Large intestine (tissue), 3 donors: ENCODE results near the gene MAMLD1. TPM values are rescaled to one million over a fixed set of nuclear protein-coding genes. Genes with fewer than 3 reads are reported as not detected.

Experiments
- DNase-seq, 2 donors: peaks; one replicate each; pipeline versions ENCODE4 v3.0.0 to v3.0.0-alpha.2; 2013
- H3K27ac ChIP-seq: one replicate; pipeline ENCODE4 v1.5.1; 2013; ENCODE audit warnings: low read length
- H3K27me3 ChIP-seq: 2 replicates; pipeline ENCODE4 v1.6.1; 2013; ENCODE audit warnings: low read length; ENCODE audit not compliant: control insufficient read depth, insufficient read depth
- H3K36me3 ChIP-seq: 2 replicates; pipeline ENCODE4 v1.6.1; 2013; ENCODE audit warnings: low read length; ENCODE audit not compliant: control insufficient read depth, insufficient read depth
- H3K4me1 ChIP-seq: one replicate; pipeline ENCODE4 v1.6.1; 2013; ENCODE audit warnings: low read length; ENCODE audit not compliant: control insufficient read depth, insufficient read depth
- H3K4me3 ChIP-seq: one replicate; pipeline ENCODE4 v1.5.1; 2013; ENCODE audit warnings: low read length
- H3K9me3 ChIP-seq: one replicate; pipeline ENCODE4 v1.6.1; 2013; ENCODE audit warnings: mild to moderate bottlenecking, low read depth, low read length, moderate library complexity; ENCODE audit not compliant: control insufficient read depth
- WGBS: methylation state at CpG from one replicate; pipeline ENCODE4 v1.1.5; 2013; ENCODE audit warnings: low lambda C conversion rate; ENCODE audit not compliant: insufficient coverage; 5-methylcytosine and 5-hydroxymethylcytosine counted together
- polyA plus RNA-seq: library from polyadenylated mRNA; unstranded; fragments of 120-200 nt; gene quantifications from one replicate; pipeline ENCODE4 v1.2.1, GENCODE V29; 2013

Gene MAMLD1
- polyA plus RNA-seq, 1 donor = 3.8 TPM

DNA sequence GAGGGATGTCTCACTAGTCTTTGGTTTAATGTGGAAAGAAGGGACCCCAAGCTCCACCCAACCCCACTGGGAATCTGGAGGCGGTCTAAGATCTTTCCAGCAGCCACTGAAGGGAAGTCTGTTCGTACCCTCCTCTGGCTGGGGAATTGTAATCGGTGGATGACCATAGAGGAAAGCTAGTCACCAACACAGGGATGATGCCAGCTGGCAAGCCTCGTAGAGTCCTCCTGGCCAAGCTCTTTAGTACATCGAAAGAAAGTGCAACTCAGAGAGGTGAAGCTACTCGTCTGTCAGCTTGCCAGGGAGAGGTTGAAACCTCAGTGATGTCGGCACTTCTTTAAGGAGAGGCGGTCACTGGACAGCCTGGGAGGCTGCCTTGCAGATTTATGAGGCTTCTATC, 58.7 kb downstream of the MAMLD1 start:
- H3K9me3 ChIP-seq = no peaks in the 10 kb centered on the region
- DNase-seq = no peak
- no peak overlapping the region for H3K4me3 ChIP-seq
- WGBS = no CpG with 5 or more reads among the region's 8 CpGs
- H3K27ac ChIP-seq = no peak overlapping the region
- no peaks in the 10 kb centered on the region for H3K4me1 ChIP-seq
- H3K27me3 ChIP-seq = no peaks in the 10 kb centered on the region
- no peaks in the 10 kb centered on the region for H3K36me3 ChIP-seq

DNA sequence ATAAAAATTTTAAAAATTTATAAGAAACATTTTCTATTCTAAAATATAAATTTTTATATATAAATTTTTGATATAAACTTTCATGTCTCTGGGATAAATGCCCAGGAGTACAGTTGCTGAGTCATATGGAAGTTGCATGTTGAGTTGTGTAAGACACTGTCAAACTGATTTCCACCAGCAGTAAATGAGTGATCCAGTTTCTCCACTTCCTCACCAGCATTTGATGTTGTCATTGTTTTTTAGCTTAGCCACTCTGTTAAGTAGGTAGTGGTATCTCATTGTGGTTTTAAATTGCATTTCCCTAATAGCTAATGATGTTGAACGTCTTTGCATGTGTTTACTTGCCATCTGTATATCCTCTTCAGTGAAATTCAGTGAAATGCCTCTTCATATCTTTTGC, 66.5 kb downstream of the MAMLD1 start:
- no CpG with 5 or more reads among the region's 1 CpG for WGBS

DNA sequence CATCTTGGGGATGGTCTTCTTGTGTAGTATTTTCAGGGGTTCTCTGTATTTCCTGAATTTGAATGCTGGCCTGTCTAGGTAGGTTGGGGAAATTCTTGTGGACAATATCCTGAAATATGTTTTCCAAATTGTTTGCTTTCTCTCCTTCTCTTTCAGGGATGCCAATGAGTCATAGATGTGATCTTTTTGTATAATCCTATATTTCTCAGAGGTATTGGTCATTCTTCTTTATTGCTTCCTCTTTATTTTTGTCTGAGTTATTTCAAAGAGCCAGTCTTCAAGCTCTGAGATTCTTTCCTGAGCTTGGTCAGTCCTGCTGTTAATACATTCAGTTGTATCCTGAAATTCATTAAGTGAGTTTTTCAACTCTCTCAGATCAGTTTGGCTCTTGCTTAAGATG, 73.1 kb downstream of the MAMLD1 start:
- no peaks in the 10 kb centered on the region for H3K36me3 ChIP-seq
- no peak overlapping the region for H3K27ac ChIP-seq
- H3K4me1 ChIP-seq = no peaks in the 10 kb centered on the region
- H3K27me3 ChIP-seq = no peaks in the 10 kb centered on the region
- H3K4me3 ChIP-seq = no peak overlapping the region
- no peak for DNase-seq
- no peaks in the 10 kb centered on the region for H3K9me3 ChIP-seq

More for the DNA sequence above, 66.5 kb downstream of the MAMLD1 start:
- Histone ChIP-seq H3K27ac (no peak overlapping the region), H3K4me1 (no peaks in the 10 kb centered on the region), H3K4me3 (no peak overlapping the region), H3K9me3 (no peaks in the 10 kb centered on the region), H3K36me3 (no peaks in the 10 kb centered on the region), H3K27me3 (no peaks in the 10 kb centered on the region)
- no peak for DNase-seq

DNA sequence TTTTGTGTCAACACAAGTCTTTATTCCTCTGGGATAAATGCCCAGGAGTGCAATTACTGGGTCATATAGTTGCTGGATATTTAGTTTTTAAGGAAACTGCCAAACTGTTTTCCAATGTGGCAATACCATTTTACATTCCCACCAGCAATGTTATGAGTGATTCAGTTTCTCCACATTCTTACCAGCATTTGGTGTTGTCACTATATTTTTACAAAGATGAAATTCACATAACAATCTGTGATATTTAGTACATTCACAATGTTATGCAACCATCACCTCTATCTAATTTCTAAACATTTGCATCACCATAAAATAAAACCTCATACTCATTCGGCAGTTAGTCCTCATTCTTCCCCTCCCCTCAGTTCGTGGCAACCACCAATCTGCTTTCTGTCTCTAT, 75.0 kb downstream of the MAMLD1 start:
- DNase-seq = no peak
- no CpG with 5 or more reads among the region's 2 CpGs for WGBS

DNA sequence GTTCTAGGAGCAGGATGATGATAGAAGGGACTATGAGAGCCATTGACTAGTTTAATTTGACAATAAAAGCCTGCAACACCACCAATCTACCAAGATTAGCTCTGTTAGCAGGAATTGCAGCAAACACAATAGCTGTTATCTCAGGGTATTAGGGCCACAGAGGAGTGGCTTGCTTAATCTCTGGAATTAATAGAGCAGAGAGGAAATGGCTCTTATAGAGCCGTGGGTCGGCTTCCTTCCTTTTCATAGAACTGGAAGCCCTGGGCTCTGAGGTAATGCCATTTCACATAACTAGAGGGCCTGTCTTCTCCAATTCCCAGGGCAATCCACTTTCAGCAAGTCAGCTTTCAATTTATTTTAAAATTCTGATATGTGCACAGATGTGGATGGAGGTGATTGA, 83.0 kb downstream of the MAMLD1 start:
- DNase-seq = no peak
- no peaks in the 10 kb centered on the region for H3K4me1 ChIP-seq
- no peaks in the 10 kb centered on the region for H3K27me3 ChIP-seq
- no peaks in the 10 kb centered on the region for H3K36me3 ChIP-seq
- WGBS = no CpG with 5 or more reads among the region's 2 CpGs
- no peak overlapping the region for H3K4me3 ChIP-seq
- no peak overlapping the region for H3K27ac ChIP-seq
- H3K9me3 ChIP-seq = no peaks in the 10 kb centered on the region

More for the DNA sequence above, 75.0 kb downstream of the MAMLD1 start:
- Histone ChIP-seq H3K36me3 (no peaks in the 10 kb centered on the region), H3K27me3 (no peaks in the 10 kb centered on the region), H3K27ac (no peak overlapping the region), H3K4me1 (no peaks in the 10 kb centered on the region), H3K9me3 (no peaks in the 10 kb centered on the region), H3K4me3 (no peak overlapping the region)

DNA sequence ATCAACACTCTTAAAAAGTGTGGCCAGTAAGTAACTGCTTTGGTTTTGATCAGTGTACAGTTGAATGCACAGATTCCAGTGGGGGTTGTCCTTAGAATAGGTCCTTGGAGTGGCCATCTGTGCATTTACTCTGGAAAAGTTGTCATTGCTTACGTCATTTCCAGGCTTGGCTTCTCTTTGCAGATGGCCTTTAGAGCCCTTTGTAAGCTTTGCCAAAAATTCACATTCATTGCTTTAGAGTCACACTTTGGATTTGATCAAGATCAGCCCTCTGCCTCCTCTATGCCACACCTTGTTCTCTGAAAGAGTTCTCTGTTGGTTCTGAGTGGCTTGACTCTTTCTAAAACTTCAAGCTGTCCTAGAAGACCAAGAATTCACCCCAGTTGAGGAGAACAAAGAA, 83.9 kb downstream of the MAMLD1 start:
- DNase-seq = no peak
- Histone ChIP-seq H3K9me3 (no peaks in the 10 kb centered on the region), H3K27ac (no peak overlapping the region), H3K4me3 (no peak overlapping the region), H3K27me3 (no peaks in the 10 kb centered on the region), H3K36me3 (no peaks in the 10 kb centered on the region), H3K4me1 (no peaks in the 10 kb centered on the region)
- WGBS = no CpG with 5 or more reads among the region's 1 CpG

DNA sequence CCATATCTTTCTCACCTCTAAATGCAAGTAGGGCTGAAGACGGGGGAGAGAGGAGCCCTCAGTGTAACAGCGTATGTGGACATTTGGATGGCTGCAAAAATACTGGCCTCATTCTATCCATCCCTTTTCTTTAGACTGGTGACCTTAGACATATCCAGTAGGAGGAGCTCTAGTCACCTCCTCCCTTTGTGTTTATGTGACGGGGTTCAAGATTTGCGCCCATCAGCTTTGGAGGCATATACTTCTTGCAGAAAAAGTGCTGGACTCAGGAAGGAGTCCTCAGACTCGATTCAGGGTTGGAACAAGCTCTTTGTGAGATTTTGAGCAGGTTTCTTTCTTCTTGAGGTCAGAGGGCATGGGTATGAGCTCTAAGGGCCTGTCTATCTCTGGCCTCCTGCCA, 86.2 kb downstream of the MAMLD1 start:
- Histone ChIP-seq H3K4me3 (no peak overlapping the region), H3K4me1 (no peaks in the 10 kb centered on the region), H3K27me3 (no peaks in the 10 kb centered on the region), H3K36me3 (no peaks in the 10 kb centered on the region), H3K9me3 (no peaks in the 10 kb centered on the region), H3K27ac (no peak overlapping the region)
- WGBS = no CpG with 5 or more reads among the region's 5 CpGs
- DNase-seq = no peak

DNA sequence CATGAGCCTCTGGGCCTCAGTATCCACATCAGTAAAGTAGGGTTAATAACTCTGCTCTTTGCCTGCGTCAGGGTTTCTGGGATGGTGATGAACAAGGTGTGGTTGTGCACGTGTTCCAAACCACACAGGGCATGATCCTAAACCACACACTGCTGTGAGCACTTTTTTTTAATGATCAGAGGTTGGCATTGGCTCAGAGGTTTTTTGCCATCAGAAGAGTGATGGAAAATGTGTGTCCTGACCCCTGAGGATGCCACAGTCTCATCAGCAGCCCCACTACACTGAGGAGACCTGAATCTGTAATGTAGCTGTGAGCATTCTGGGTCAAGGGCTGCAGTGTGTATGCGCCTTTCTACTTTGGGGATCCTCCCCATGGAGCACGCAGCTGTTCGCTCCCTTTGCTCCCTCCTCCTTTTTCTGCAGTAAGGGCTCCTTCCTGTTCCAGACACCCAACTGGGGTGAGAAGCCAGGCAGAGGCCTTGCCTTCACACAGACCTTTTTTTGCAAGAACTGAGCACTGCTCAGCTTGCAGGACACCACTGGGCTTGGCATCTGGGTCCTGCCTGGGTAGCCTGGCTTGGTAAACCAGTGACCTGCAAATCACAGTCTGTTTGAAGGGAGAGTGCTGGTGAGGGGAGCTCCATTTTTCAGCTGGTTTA, 87.5 kb downstream of the MAMLD1 start:
- Histone ChIP-seq H3K27ac (no peak overlapping the region), H3K36me3 (no peaks in the 10 kb centered on the region), H3K4me1 (no peaks in the 10 kb centered on the region), H3K4me3 (no peak overlapping the region), H3K9me3 (no peaks in the 10 kb centered on the region), H3K27me3 (no peaks in the 10 kb centered on the region)
- DNase-seq = no peak
- no CpG with 5 or more reads among the region's 5 CpGs for WGBS

DNA sequence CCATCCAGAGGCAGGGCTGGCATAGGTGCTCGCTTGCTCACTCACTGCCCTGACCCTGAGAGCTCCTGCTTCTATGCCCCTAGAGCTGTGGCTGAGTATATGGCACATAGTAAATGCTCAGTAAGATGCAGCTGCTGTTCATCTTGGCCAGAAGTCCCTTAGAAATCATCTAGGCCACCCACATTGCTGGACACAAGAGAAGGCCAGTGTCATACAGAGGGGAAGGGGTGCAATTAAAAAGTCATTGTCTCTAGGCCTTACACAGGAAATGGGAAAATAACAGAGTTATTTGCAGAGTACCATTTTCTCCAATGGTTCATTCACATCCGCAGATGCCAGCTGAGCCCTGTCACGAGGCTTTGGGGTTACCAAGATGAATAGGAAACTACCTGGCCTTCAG, 88.8 kb downstream of the MAMLD1 start:
- DNase-seq = no peak
- Histone ChIP-seq H3K4me1 (no peaks in the 10 kb centered on the region), H3K4me3 (no peak overlapping the region), H3K27ac (no peak overlapping the region), H3K9me3 (no peaks in the 10 kb centered on the region), H3K27me3 (no peaks in the 10 kb centered on the region), H3K36me3 (no peaks in the 10 kb centered on the region)
- no CpG with 5 or more reads among the region's 3 CpGs for WGBS

DNA sequence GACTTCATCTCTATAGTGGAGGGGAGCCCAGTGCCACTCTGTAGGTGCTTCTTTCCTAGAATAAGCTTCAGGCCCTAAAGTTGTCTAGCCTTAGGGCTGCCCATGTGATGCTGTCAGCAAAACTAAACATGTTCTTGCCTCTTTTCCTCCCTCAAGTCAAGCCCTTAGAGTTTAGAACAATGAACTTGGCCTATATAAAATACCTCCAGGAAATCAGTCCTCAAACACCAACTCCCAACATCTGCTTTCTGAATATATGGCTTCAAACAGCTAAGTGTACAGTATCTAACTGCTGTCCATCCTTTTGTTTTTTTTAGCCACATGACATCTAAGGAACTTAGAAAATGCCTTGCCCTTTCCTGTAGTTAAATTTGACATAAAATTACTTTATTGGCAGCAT, 91.0 kb downstream of the MAMLD1 start:
- H3K27ac ChIP-seq = no peak overlapping the region
- no peak for DNase-seq
- H3K36me3 ChIP-seq = no peaks in the 10 kb centered on the region
- H3K4me3 ChIP-seq = no peak overlapping the region
- no peaks in the 10 kb centered on the region for H3K9me3 ChIP-seq
- H3K27me3 ChIP-seq = no peaks in the 10 kb centered on the region
- no peaks in the 10 kb centered on the region for H3K4me1 ChIP-seq

DNA sequence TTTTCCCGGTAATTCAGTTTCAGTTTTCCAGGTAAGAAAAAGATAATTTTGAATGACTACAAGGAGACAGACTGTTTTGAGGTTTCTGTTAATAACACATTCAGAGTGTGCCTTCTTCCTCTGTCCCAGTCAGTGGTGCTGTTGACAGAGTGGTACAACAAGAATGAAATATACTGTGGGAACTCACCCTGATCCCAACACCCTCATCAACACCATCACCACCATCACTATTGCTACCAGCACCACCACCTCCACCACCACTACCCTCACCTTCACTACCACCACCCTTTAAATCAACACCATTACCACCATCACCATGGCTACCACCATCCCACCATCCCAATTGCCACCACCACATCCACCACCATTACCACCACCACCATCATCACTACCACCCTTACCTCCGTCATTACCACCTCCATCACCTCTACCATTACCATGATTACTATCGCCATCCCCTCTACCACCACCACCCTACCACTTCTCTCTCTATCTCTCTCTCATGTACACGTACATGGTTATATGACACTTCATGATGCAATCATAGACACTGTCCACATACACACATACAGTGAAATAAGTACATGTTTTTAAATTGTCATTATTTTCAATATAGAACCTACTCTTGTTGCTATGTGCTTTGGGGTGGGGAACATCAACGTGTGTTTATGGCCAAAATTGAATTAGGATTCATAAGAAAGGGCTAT, 91.5 kb downstream of the MAMLD1 start:
- Histone ChIP-seq H3K27me3 (no peaks in the 10 kb centered on the region), H3K9me3 (no peaks in the 10 kb centered on the region), H3K36me3 (no peaks in the 10 kb centered on the region), H3K27ac (no peak overlapping the region), H3K4me1 (no peaks in the 10 kb centered on the region), H3K4me3 (no peak overlapping the region)
- WGBS = no CpG with 5 or more reads among the region's 5 CpGs
- no peak for DNase-seq
